NCI-H69 (cell line): Measurements from ENCODE around the gene SPATA1.
A peak's percentile ranks its signal among the peaks of the same experiment; 100 is the strongest.
"Not testable (repeated sequence)": the region's sequence is repeated elsewhere in the genome, so short reads cannot be mapped to it uniquely, and the experiment has no call there.

Source experiments
- DNase-seq: peaks from one replicate; lab custom pipeline; 2025; lab: John Stamatoyannopoulos, UW

The SPATA1 gene

GRCh38 chr1:84594959-84595358 lies 88.8 kb downstream of the SPATA1 start:
- not testable (repeated sequence) for DNase-seq

- DNase-seq, result no peak
Measured at GRCh38 chr1:84597011-84597410, 90.8 kb downstream of the SPATA1 start.

GRCh38 chr1:84598418-84598817 lies 92.2 kb downstream of the SPATA1 start:
- DNase-seq, result peak; percentile 11

GRCh38 chr1:84598846-84599741 lies 92.9 kb downstream of the SPATA1 start:
- DNase-seq, result no peak

- no peak for DNase-seq
Measured at GRCh38 chr1:84600796-84601195, 94.6 kb downstream of the SPATA1 start.

GRCh38 chr1:84603223-84603622 lies 97.0 kb downstream of the SPATA1 start:
- DNase-seq, result no peak

GRCh38 chr1:84603941-84604830 lies 98.0 kb downstream of the SPATA1 start:
- peak; percentile 37 for DNase-seq

GRCh38 chr1:84605157-84605556 lies 99.0 kb downstream of the SPATA1 start:
- no peak for DNase-seq

GRCh38 chr1:84606977-84607376 lies 100.8 kb downstream of the SPATA1 start:
- DNase-seq, result no peak

- no peak for DNase-seq
Measured at GRCh38 chr1:84611091-84611490, 104.9 kb downstream of the SPATA1 start.

GRCh38 chr1:84611796-84612195 lies 105.6 kb downstream of the SPATA1 start:
- no peak for DNase-seq

GRCh38 chr1:84613026-84613425 lies 106.8 kb downstream of the SPATA1 start:
- DNase-seq, result no peak

- DNase-seq, result no peak
Measured at GRCh38 chr1:84613887-84614286, 107.7 kb downstream of the SPATA1 start.

- no peak for DNase-seq
Measured at GRCh38 chr1:84615790-84616189, 109.6 kb downstream of the SPATA1 start.
